ENCODE data around the gene RAD50.
"Not testable (repeated sequence)": the region's sequence is repeated elsewhere in the genome, so short reads cannot be mapped to it uniquely, and the experiment has no call there.

DNA sequence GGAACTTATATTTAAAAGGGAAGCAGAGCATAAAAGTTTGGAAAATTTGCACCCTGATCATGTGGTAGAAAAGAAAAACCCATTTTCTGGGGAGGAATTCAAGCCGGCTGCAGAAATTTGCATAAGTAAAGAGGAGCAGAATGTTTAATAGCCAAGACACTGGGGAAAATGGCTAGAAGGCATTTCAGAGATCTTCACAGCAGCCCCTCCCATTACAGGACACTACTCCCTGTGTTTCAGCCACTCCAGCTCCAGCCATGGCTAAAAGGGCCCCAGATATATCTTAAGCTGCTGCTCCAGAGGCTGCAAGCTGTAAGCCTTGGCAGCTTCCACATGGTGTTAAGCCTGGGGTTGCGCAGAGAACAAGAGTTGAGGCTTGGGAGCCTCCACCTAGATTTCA is 7.8 kb downstream of the RAD50 start:
- not testable (repeated sequence) for TF ChIP-seq SUPT20H (IDR thresholded peaks at IDR 0.05; ENCODE audit: borderline replicate concordance, control insufficient read depth, low read depth, low read length)
- TF ChIP-seq, protein P1, sequence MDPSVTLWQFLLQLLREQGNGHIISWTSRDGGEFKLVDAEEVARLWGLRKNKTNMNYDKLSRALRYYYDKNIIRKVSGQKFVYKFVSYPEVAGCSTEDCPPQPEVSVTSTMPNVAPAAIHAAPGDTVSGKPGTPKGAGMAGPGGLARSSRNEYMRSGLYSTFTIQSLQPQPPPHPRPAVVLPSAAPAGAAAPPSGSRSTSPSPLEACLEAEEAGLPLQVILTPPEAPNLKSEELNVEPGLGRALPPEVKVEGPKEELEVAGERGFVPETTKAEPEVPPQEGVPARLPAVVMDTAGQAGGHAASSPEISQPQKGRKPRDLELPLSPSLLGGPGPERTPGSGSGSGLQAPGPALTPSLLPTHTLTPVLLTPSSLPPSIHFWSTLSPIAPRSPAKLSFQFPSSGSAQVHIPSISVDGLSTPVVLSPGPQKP (IDR thresholded peaks at IDR 0.05; ENCODE audit: low read depth, low read length), result not testable (repeated sequence)

Measured in GM12878 (cell line).